ENCODE data around the gene TTC33.
"Not testable (repeated sequence)": the region's sequence is repeated elsewhere in the genome, so short reads cannot be mapped to it uniquely, and the experiment has no call there.

The TTC33 gene

GRCh38 chr5:40569546-40570270, 186.1 kb downstream of the TTC33 start:
- H3K27ac ChIP-seq (ENCODE audit: low read depth, low read length), result no peak overlapping the region
- no peak overlapping the region for H3K4me2 ChIP-seq (ENCODE audit: low read depth, low read length, poor library complexity, severe bottlenecking)

GRCh38 chr5:40568548-40568947, 187.2 kb downstream of the TTC33 start:
- no peaks in the 10 kb centered on the region for H3K79me2 ChIP-seq (ENCODE audit: insufficient read depth, low read length)
- no peaks in the 10 kb centered on the region for H4K20me1 ChIP-seq (ENCODE audit: low read depth, low read length)
- no peak for TF ChIP-seq CTCF (IDR thresholded peaks at IDR 0.05; ENCODE audit: insufficient read depth, low read length, poor library complexity, severe bottlenecking)
- TF ChIP-seq EZH2phosphoT487 (conservative IDR thresholded peaks at IDR 0.05; ENCODE audit: low read length), result no peak
- no peak overlapping the region for H3K27ac ChIP-seq (ENCODE audit: low read depth, low read length)
- no peak overlapping the region for H3K4me3 ChIP-seq (ENCODE audit: insufficient read depth, low read length, poor library complexity, severe bottlenecking)
- H3K9ac ChIP-seq (ENCODE audit: low read length), result no peak overlapping the region
- H3K9me3 ChIP-seq (ENCODE audit: insufficient read depth, low read length), result no peaks in the 10 kb centered on the region
- no peaks in the 10 kb centered on the region for H3K9me2 ChIP-seq (replicated peaks; ENCODE audit: insufficient read depth, low read length)
- no peaks in the 10 kb centered on the region for H3K27me3 ChIP-seq (ENCODE audit: low read length)
- no peaks in the 10 kb centered on the region for H3K36me3 ChIP-seq (ENCODE audit: low read length)
- H2AFZ ChIP-seq (ENCODE audit: low read depth, low read length, severe bottlenecking), result no peak overlapping the region
- no peak overlapping the region for H3K4me2 ChIP-seq (ENCODE audit: low read depth, low read length, poor library complexity, severe bottlenecking)
- H3F3A ChIP-seq (ENCODE audit: insufficient read depth), result no peaks in the 10 kb centered on the region

More at GRCh38 chr5:40569546-40570270, 186.1 kb downstream of the TTC33 start:
- no peak overlapping the region for H2AFZ ChIP-seq (ENCODE audit: low read depth, low read length, severe bottlenecking)
- no peaks in the 10 kb centered on the region for H3K9me2 ChIP-seq (replicated peaks; ENCODE audit: insufficient read depth, low read length)
- no peak overlapping the region for H3K4me3 ChIP-seq (ENCODE audit: insufficient read depth, low read length, poor library complexity, severe bottlenecking)
- H3K79me2 ChIP-seq (ENCODE audit: insufficient read depth, low read length), result no peaks in the 10 kb centered on the region
- no peaks in the 10 kb centered on the region for H3K27me3 ChIP-seq (ENCODE audit: low read length)
- H3F3A ChIP-seq (ENCODE audit: insufficient read depth), result no peaks in the 10 kb centered on the region
- no peak overlapping the region for H3K9ac ChIP-seq (ENCODE audit: low read length)
- no peaks in the 10 kb centered on the region for H4K20me1 ChIP-seq (ENCODE audit: low read depth, low read length)
- no peaks in the 10 kb centered on the region for H3K36me3 ChIP-seq (ENCODE audit: low read length)
- no peak for TF ChIP-seq CTCF (IDR thresholded peaks at IDR 0.05; ENCODE audit: insufficient read depth, low read length, poor library complexity, severe bottlenecking)
- no peak for TF ChIP-seq EZH2phosphoT487 (conservative IDR thresholded peaks at IDR 0.05; ENCODE audit: low read length)
- no peaks in the 10 kb centered on the region for H3K9me3 ChIP-seq (ENCODE audit: insufficient read depth, low read length)

GRCh38 chr5:40563173-40563572, 192.6 kb downstream of the TTC33 start:
- not testable (repeated sequence) for H3K4me2 ChIP-seq (ENCODE audit: low read depth, low read length, poor library complexity, severe bottlenecking); H2AFZ ChIP-seq (ENCODE audit: low read depth, low read length, severe bottlenecking); H3K36me3 ChIP-seq (ENCODE audit: low read length); H3K9me2 ChIP-seq (replicated peaks; ENCODE audit: insufficient read depth, low read length); H4K20me1 ChIP-seq (ENCODE audit: low read depth, low read length); H3K79me2 ChIP-seq (ENCODE audit: insufficient read depth, low read length); H3K27me3 ChIP-seq (ENCODE audit: low read length); H3K9me3 ChIP-seq (ENCODE audit: insufficient read depth, low read length); H3K27ac ChIP-seq (ENCODE audit: low read depth, low read length); H3K4me3 ChIP-seq (ENCODE audit: insufficient read depth, low read length, poor library complexity, severe bottlenecking); H3K9ac ChIP-seq (ENCODE audit: low read length); H3F3A ChIP-seq (ENCODE audit: insufficient read depth)

- Histone ChIP-seq H3F3A (ENCODE audit: insufficient read depth) (no peaks in the 10 kb centered on the region), H3K9ac (ENCODE audit: low read length) (no peak overlapping the region), H3K9me3 (ENCODE audit: insufficient read depth, low read length) (no peaks in the 10 kb centered on the region), H4K20me1 (ENCODE audit: low read depth, low read length) (no peaks in the 10 kb centered on the region), H2AFZ (ENCODE audit: low read depth, low read length, severe bottlenecking) (no peak overlapping the region), H3K4me2 (ENCODE audit: low read depth, low read length, poor library complexity, severe bottlenecking) (no peak overlapping the region), H3K4me3 (ENCODE audit: insufficient read depth, low read length, poor library complexity, severe bottlenecking) (no peak overlapping the region), H3K36me3 (ENCODE audit: low read length) (no peaks in the 10 kb centered on the region), H3K79me2 (ENCODE audit: insufficient read depth, low read length) (no peaks in the 10 kb centered on the region), H3K27me3 (ENCODE audit: low read length) (no peaks in the 10 kb centered on the region), H3K27ac (ENCODE audit: low read depth, low read length) (no peak overlapping the region), H3K9me2 (replicated peaks; ENCODE audit: insufficient read depth, low read length) (no peaks in the 10 kb centered on the region)
- TF ChIP-seq EZH2phosphoT487 (conservative IDR thresholded peaks at IDR 0.05; ENCODE audit: low read length) (no peak), CTCF (IDR thresholded peaks at IDR 0.05; ENCODE audit: insufficient read depth, low read length, poor library complexity, severe bottlenecking) (no peak)
These were observed 195.2 kb downstream of the TTC33 start for GRCh38 chr5:40560474-40561110.

Data from SU-DHL-6 (cell line).